NAMALWA (cell line): ENCODE data around the gene RFFL.
"Not testable (repeated sequence)": the region's sequence is repeated elsewhere in the genome, so short reads cannot be mapped to it uniquely, and the experiment has no call there.

ENCODE experiments used
- DNase-seq: peaks from one replicate; pipeline ENCODE4 v3.0.0-alpha.2; 2015; ENCODE audit warnings: low spot score

The RFFL gene, protein sequence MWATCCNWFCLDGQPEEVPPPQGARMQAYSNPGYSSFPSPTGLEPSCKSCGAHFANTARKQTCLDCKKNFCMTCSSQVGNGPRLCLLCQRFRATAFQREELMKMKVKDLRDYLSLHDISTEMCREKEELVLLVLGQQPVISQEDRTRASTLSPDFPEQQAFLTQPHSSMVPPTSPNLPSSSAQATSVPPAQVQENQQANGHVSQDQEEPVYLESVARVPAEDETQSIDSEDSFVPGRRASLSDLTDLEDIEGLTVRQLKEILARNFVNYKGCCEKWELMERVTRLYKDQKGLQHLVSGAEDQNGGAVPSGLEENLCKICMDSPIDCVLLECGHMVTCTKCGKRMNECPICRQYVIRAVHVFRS

DNA sequence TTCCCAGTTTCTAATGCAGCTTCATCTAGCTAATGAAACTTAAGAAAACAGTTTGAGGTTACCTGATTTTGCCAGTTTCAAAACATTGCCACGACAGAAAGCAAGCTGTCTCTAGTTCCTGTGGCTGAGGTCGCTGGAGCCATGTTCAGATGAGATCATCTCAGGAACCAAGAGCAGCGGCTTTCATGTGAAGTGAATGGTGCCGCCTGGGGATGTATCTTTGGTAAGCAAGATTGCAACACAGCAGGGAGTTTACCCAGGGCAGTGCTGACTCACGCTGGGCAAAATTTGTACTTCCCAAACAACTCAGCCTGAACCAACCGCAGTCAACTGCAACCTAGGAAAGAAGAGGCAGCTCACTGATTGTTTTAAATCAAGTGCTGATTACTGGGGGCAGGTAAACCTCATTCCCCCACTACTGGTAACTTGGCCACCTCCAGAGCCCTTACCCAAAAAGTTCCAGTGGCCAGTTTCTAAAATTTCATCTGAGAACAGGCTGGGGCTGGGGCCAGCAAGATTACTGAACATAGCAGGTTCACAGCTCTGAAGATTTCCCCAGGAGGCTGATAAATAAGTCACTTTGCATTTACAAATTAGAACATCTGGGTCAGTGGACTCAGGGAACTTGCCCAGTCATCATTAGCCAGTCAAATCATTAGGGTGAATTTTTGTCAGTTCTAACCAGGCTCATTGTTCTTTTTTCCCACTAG, at the start of gene RFFL:
RFFL (minus strand) TSS at position 194 of the 710 bp plus-strand sequence. CDS start 37,154 bp downstream, outside the sequence.
- peak; percentile 75 for DNase-seq

DNA sequence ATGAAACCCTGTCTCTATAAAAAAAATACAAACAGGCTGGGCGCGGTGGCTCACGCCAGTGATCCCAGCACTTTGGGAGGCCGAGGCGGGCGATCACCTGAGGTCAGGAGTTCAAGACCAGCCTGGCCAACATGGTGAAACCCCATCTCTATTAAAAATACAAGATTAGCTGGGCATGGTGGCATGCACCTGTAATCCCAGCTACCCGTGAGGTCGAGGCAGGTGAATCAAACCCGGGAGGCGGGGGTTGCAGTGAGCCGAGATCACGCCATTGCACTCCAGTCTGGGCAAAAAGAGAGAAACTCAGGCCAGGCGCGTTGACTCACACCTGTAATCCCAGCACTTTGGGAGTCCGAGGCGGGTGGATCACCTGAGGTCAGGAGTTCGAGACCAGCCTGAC, 47.3 kb upstream of the RFFL start:
- not testable (repeated sequence) for DNase-seq

DNA sequence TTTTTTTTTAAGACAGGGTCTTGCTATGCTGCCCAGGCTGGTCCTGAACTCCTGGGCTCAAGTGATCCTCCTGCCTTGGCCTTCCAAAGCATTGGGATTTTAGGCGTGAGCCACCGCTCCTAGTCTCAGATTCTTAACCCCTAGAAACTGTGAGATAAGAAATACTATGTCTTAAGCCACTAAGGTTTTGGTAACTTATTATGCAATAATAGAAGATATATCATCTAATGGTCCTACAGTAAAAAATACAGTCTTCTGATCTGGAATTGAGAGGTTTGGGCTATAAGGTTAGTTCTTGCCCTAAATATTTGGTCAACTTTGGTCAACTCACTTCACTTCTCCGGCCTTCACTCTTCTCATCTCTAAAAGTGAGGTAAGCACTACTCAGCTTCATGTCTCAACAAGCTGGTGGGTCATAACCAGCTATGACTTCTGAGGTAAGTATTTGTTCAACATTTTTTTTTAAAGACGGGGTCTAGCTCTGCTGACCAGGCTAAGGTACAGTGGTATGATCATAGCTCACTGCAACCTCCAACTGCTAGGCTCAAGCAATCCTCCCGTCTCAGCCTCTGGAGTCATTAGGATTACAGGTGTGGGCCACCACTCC, 41.4 kb upstream of the RFFL start:
- DNase-seq = no peak

DNA sequence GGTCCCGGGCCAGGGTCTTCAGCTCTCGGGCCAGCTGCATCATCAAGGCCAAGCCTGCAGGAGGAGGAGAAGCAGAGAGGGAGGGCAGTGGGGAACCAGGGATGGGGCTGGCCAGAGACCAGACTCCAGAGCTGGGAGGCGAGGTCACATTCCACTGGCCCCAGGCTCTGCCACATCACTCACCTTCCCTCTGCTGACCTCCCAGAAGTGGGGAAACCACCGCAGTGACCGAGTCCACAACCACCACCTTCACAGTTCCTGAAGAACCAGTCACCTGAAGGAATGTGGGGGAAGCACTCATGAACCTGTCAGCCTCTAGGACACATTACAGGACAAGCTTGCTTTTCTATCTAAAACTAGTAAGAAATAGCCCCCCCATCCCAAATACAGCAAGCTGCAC, 39.8 kb upstream of the RFFL start:
- no peak for DNase-seq

DNA sequence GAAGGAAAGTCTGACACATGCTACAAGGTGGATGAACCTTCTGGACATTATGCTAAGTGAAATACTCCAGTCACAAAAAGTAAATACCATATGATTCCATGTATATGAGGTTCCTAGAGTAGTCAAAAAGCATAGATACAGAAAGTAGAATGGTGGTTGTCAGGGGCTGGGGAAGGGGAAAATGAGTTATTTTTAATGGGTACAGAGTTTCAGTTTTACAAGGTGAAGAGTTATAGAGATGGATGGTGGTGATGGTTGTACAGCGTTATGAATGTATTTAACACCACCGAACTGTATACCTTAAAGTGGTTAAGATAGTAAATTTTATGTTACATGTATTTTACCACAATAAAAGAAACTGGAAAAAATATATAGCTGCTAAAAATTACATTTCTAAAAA, 38.2 kb upstream of the RFFL start:
- DNase-seq = no peak

DNA sequence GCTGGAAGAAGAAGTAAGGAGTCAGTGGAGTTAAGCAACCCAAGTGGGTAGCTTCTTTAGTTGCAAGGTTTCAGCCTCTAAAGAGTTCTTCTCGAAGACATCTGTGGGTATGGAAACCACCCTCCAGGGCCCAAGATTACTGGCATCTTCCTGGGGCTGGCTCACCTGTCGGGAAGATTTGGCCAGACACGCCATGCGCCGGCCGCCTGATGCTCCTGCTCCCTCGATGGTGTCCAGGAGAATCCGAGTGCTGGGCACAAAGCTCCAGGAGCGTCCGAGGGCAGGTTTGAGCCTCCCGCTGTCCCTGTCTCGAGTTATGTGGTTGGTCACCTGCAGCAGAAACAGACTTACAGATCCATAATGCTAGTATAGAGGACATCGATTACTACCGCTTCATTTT, 37.5 kb upstream of the RFFL start:
- no peak for DNase-seq

DNA sequence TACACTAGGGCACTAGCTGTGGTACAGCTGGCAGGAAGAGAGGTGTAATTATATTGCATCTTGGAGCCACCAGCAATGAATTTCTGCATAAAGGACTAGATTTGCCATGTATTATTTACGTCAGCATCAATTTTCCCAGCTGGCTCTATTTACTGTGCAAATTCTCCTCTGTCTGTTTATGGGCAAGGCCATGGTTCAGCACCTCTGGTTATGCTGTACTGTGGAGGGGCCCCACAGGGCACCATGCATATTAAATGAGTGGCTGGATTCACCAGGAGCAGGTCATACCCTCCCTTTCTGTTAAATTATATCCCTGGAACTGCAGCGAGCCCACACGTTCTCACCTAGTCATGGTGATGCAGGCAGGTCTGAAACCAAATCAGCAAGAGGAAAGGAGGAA, 36.4 kb upstream of the RFFL start:
- DNase-seq = no peak

DNA sequence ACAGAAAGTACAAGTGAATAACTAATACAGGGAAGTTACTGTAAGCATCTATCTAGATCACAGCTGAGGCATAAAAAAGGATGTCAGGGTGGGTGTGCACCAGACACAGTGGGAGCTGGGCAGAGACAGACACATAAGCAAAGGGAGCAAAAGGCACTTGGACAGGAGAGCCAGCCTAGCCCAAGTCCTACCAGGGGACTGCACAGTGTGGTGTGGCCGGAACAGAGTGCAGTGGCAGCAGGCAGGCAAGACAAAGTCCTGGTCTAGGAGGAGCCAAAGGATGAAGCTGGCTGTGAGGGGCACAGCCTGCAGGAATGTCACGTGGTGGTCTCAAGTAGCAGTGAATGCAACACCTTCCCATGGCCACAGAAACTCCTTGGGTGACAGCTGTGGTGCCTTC, 34.3 kb upstream of the RFFL start:
- DNase-seq = no peak

DNA sequence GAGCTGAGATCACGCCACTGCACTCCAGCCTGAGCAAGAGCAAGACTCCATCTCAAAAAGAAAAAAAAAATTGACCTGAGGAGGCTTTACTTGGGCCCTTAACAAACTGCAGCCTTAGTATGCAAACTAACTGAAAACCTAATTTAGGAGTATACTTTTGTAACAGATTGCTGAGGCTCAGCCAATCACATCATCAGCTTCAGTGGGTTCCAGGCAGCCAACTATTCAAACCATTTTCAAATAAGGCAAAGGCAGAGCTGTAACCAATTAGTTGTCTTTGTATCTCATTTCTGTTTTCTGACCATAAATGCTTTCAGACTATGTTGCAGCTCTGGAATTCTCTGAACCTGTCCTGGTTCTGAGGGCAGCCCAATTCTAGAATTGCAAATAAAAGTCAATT, 32.2 kb upstream of the RFFL start:
- no peak for DNase-seq

DNA sequence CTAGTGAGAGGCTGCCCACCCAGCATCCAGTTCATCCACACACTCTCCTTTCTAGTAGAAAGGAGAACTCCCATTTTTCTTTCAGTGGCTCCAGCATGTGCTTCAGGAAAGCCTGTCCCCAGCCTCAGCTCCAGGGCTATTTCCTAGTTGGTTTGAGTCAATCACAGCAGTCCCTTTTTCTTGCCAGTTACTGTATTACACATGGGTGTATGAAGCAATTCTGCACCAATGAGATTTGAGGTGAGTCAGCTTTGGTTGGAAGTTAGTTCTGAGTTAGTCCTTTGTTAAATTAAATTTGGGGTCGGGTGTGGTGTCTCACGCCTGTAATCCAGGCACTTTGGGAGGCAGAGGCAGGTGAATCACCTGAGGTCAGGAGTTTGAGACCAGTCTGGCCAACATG, 31.4 kb upstream of the RFFL start:
- no peak for DNase-seq

DNA sequence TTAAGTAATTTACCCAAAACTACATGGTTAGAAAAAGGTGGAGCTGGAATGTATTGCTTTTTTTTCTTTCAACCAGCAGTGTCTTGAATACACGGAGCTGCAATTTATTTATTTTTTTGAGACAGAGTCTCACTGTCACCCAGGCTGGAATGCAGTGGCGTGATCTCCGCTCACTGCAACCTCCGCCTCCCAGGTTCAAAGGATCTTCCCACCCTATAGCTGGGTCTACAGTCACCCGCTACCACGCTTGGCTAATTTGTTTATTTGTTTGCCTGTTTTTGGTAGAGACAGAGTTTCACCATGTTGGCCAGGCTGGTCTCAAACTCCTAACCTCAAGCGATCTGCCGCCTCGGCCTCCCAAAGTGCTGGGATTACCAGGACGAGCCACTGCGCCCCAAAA, 27.2 kb upstream of the RFFL start:
- DNase-seq = not testable (repeated sequence)

DNA sequence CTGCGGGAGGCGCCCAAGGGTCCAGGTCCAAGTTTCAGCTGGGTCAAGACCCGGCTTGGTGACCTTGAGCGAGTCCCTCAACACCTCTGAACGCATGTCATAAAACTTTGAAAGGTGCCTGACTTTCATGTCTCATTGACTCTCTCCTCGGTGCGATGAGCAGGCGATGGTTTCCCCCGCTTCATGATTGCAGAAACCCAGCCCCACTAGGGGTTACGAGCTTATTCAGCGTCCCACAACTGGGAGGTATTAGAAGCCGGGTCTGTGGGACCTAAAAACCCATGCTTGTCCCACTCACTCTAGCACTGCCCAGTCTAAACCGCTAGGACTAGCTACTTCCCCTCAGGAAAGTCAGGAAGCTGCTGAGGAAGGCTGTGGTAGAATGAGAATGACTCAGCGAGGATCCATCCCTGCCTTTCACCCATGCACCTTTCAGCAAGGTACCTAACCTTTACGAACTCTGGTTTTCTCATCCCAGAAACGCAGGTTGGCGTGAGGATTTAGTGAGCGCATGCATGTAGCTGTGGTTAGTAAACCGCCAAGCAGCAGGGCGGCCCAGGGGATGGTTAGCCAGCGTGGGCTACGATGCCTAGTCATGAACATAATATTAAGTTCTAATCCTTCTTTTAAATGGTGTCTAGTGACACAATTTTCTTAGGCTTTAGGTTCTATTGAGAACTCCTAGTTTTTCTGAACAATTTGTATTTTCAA, 26.2 kb upstream of the RFFL start:
- DNase-seq = no peak

DNA sequence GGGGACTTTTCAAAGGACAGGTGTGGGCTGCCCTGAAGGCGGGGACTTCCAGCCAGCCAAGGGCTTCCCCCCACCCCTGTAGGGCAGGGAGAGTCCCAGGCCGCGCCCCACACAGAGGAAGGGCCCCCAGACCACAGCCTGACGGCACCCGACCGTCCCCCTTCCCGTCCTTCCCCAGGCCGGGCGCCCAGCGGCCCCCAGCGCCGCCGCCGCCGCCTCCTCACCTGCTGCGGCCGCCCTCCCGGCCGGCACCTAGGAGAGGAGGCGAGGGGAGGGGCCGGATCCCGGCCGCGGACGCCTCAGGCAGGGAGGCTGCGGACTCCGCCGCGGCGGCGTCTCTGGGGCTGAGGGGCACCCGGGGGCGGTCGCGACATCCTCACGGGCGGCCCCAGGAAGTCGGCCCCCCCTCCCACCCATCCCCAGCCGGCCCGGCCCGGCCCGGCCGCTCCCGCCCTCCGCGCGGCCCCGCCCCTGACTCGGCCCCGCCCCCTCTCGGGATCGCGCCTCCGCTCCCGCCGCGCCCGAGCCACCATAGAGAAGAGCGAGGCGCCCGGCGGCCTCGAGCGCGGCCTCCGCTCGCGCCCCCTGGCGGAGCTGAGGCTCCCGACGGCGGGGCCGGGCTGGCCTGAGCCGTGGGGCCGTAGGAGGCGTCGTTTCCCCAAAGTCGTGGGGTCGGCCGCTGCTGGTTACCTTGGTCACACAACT, 25.5 kb upstream of the RFFL start:
- peak; percentile 91 for DNase-seq

DNA sequence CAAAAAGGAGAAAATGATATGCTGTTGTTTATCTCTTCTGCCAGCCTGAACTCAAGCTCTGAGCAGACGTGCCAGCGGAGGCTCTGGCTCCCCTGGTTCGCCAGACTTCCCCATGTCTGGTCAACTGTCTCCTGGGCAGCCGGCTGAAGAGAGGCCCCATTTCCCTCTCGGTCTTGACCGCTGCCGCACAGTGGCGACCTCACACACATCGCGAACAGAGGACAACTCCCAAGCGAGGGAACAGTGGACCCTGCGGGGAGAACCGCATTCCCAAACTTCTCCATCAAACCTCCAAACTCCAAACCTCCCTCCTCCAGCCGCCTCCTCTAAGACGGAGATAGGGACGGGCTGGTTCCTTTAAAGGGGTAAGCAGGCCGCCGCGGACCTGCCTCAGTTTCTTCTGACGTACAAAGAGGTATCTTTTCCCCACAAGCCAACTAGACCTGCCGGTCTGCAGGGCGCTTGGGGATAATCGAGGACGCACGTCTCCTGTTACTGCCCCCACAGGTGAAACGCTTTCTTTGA, 24.9 kb upstream of the RFFL start:
- DNase-seq = no peak

DNA sequence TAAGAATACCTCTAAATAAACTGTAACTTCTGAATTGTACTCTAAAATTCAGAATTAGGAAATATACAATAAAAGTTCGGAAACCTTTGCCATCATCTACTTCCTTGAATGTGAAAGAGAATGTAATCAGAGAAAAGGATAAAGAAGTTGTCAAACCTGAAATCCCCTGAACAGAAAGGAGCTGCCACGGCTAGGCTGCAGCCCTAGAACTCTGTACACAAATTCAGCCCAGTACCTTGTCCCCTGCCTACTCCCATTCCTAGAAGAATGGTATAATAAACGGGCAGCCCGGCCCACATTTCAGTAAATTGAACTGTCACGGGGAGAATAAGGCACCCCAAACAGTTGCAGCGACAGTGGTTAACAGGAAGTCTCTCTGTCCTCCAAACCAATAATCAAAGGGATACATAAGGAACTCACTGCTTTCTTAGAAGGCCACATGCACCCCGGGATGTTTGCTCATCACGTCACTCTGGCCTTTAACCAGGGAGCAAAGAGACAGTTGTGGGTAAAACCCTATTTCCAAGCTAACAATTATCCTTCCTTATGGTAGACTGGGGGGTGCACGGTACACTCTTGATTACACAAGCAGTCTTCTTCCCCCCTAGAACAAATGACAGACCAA, 24.3 kb upstream of the RFFL start:
- peak; percentile 44 for DNase-seq

DNA sequence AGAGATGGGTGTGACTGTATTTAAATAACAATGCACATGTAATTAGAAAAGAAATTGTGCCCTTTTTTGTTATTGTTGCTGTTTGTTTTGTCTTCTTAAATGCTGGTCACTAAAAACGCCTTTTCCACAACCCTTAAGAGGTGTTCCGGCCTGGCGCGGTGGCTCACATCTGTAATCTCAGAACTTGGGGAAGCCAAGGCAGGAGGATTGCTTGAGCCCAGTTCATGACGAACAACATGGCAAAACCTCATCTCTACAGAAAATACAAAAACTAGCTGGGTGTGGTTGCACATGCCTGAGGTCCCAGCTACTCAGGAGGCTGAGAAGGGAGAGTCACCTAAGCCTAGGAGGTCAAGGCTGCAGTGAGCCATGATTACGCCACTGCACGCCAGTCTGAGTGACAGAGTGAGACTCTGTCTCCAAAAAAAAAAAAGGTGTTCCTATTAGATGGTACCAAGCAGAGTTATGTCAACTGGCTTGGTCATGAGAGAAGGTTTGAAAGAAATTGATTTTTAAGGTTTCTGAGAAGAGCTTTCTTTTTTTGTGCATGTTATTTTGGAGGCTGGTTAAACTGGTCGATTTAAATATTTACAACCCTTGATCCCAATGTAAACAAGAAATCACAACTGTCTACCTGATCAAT, 23.5 kb upstream of the RFFL start:
- DNase-seq = no peak

DNA sequence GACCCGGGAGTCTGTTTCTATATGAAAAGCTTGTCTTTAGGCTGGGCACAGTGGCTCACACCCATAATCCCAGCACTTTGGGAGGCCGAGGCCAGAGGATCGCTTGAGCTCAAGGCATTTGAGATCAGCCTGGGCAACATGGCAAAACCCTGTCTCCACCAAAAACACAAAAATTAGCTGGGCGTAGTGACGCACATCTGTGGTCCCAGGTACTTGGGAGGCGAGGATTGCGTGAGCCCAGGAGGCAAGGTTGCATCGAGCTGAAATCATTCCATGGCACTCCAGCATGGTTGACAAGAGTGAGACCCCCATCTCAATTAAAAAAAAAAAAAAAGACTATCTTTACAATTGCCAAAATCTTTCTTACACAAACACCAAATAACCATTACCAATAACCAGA, 22.7 kb upstream of the RFFL start:
- DNase-seq = no peak

DNA sequence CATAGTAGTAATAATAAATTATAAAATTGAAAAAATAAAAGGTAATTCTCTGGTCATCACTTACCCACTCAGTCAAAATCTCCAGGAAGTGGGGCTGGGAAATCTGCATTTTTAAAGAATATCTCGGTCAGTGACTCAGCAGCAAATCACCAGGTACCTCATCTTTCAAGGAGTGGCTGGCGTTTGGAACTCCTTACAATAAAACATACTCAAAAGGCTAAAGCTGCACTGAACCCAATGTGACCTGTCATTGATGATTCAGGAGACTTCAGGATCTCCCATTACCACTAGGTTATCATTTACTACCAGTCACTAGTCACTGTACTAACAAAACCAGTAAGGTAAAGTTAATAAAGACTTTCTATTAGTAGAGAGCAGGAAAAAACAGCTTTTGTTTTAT, 21.5 kb upstream of the RFFL start:
- DNase-seq = no peak

DNA sequence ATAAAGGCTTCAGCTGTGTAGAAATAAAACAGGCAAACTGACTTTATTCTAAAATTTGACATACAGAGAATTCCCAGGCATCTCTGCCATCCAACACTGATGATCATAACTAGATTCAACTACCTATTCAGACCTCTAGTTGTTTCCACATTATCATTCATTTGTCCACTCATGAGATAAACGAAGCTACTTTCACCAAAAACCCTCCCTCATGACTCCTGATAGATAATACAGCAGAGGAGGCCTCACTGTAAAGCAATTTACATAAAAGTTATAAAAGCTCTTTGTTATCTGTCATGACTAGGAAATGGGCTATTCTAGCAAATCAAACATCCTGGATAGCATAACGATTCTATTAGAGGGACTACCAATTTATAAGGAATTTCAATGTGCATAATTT, 19.6 kb upstream of the RFFL start:
- no peak for DNase-seq

DNA sequence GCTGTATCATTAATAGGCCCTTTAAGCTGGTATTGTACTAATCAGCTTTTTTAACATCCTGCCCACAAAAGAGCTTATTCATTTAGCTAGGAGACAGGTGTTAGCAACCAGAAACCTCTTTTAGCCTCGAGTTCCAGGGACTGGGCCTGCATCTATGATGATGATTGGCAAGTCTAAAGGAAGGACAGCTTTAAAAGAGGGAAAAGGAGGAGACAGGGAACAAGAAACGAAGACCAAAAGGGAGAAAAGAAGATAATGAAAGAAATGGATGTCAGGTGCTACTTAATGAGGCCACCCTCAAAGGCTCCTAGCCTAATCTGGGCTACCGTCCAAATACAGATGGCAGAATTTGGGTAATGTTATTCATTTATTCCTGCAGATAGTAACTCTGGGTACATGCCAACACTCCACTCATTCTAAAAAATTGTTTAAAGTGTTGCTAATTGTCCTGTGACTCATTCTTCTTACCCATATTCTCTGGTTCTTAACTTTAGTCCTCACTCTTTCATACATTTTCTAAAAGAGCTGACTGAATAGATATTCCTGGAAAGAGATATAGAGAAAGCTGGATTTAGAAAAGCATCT, 18.7 kb upstream of the RFFL start:
- DNase-seq = no peak
